ENCODE data around the gene THBS2.
"Not testable (repeated sequence)": the region's sequence is repeated elsewhere in the genome, so short reads cannot be mapped to it uniquely, and the experiment has no call there.

The THBS2 gene

DNA sequence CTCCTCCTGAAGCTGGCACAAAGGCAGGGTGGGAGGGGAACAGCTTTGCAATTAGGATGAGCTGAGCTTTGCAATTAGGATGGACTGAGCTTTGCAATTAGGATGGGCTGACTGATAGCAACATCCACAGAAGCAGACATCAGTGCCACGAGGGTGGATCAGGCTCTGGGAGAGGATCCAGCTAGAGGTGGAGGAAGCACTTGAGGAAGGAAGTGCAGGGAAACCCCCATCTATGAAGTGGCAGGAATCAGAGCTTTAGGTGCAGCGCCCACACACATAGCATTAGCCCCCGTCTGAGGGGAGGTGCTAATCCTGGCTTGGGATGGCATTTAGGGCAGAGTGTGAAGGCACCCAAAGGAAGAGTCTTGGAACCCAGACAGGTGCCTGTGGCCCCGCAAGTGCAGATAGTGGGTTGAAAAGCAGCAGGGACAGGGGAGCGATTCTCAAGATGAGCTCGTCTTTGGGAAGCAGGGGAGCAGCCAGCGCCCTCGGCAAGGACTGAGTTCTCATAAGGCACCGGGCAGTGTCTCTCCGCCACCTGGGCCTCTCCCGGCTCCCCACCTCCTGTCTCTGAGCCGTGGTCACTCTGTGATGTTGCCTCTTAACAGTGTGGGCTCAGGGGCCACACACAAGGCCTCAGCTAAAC lies 12.0 kb upstream of the THBS2 start:
- H3K4me3 ChIP-seq (ENCODE audit: insufficient read depth, low read depth, low read length, poor library complexity, severe bottlenecking), result no peak overlapping the region
- no peaks in the 10 kb centered on the region for H3K4me1 ChIP-seq (ENCODE audit: control insufficient read depth, insufficient read depth, low read length, poor library complexity, severe bottlenecking)
- no peaks in the 10 kb centered on the region for H3K9me3 ChIP-seq (ENCODE audit: control insufficient read depth, low read length)
- H3K27me3 ChIP-seq (replicated peaks; ENCODE audit: control insufficient read depth, insufficient read depth, low read length, poor library complexity, severe bottlenecking), result no peaks in the 10 kb centered on the region
- no peaks in the 10 kb centered on the region for H3K36me3 ChIP-seq (ENCODE audit: control insufficient read depth, insufficient read depth, low read length)
- no peak overlapping the region for H3K27ac ChIP-seq (ENCODE audit: insufficient read depth, low read length, poor library complexity, severe bottlenecking)
- DNase-seq, result no peak

DNA sequence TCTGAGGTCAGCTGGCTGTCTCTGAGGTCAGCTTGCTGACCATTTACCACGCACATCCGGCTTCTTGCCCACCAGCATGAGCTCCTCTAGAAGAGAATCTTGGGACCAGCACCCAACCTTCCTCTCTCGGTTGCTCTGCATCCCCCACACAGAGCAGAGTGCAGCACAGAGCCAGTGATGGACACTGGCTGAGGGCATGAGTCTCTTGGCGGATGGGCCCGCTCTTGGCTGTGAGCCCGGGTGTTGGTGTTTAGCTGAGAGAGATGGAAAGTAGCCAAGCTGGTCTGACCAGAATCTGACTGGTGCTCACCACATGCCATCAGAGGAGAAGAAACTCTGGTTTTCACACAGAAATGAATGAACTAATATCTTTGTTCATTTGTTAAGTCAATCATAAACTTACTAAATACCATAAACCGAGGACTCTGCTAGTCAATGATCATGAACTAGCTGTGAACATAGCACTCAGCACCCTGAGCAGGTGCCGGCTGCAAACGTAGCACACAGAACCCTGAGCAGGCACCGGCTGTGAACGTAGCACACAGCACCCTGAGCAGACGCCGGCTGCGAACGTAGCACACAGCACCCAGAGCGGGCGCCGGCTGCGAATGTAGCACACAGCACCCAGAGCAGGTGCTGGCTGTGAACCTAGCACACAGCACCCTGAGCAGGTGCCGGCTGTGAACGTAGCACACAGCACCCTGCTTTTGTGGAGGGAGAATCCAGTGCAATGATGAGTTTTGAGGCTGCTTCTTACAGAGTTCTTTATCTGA lies 10.4 kb upstream of the THBS2 start:
- H3K4me3 ChIP-seq (ENCODE audit: insufficient read depth, low read depth, low read length, poor library complexity, severe bottlenecking), result no peak overlapping the region
- H3K27me3 ChIP-seq (replicated peaks; ENCODE audit: control insufficient read depth, insufficient read depth, low read length, poor library complexity, severe bottlenecking), result no peaks in the 10 kb centered on the region
- no peaks in the 10 kb centered on the region for H3K9me3 ChIP-seq (ENCODE audit: control insufficient read depth, low read length)
- H3K4me1 ChIP-seq (ENCODE audit: control insufficient read depth, insufficient read depth, low read length, poor library complexity, severe bottlenecking), result no peaks in the 10 kb centered on the region
- no peak for DNase-seq
- H3K36me3 ChIP-seq (ENCODE audit: control insufficient read depth, insufficient read depth, low read length), result no peaks in the 10 kb centered on the region
- H3K27ac ChIP-seq (ENCODE audit: insufficient read depth, low read length, poor library complexity, severe bottlenecking), result no peak overlapping the region

- Histone ChIP-seq H3K36me3 (ENCODE audit: control insufficient read depth, insufficient read depth, low read length) (no peaks in the 10 kb centered on the region), H3K4me3 (ENCODE audit: insufficient read depth, low read depth, low read length, poor library complexity, severe bottlenecking) (no peak overlapping the region), H3K27ac (ENCODE audit: insufficient read depth, low read length, poor library complexity, severe bottlenecking) (no peak overlapping the region), H3K9me3 (ENCODE audit: control insufficient read depth, low read length) (no peaks in the 10 kb centered on the region), H3K4me1 (ENCODE audit: control insufficient read depth, insufficient read depth, low read length, poor library complexity, severe bottlenecking) (no peaks in the 10 kb centered on the region), H3K27me3 (replicated peaks; ENCODE audit: control insufficient read depth, insufficient read depth, low read length, poor library complexity, severe bottlenecking) (no peaks in the 10 kb centered on the region)
- DNase-seq, result no peak
These were observed 9.7 kb upstream of the THBS2 start for GRCh38 chr6:169263374-169263773.

DNA sequence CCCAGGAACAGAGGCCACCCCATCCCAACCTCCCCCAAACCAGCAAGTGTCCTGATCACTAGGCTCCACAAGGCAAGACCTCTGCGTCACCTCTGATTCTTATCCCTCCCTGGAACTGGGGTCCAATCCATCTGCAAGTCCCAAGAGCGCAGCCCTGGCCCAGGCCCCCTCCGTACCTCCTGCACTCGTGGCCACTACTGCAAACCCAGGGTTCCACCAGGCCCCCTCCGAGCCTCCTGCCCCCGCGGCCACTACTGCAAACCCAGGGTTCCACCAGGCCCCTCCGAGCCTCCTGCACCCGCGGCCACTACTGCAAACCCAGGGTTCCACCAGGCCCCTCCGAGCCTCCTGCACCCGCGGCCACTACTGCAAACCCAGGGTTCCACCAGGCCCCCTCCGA lies 9.0 kb upstream of the THBS2 start:
- not testable (repeated sequence) for DNase-seq; H3K27me3 ChIP-seq (replicated peaks; ENCODE audit: control insufficient read depth, insufficient read depth, low read length, poor library complexity, severe bottlenecking); H3K36me3 ChIP-seq (ENCODE audit: control insufficient read depth, insufficient read depth, low read length); H3K27ac ChIP-seq (ENCODE audit: insufficient read depth, low read length, poor library complexity, severe bottlenecking); H3K9me3 ChIP-seq (ENCODE audit: control insufficient read depth, low read length); H3K4me1 ChIP-seq (ENCODE audit: control insufficient read depth, insufficient read depth, low read length, poor library complexity, severe bottlenecking); H3K4me3 ChIP-seq (ENCODE audit: insufficient read depth, low read depth, low read length, poor library complexity, severe bottlenecking)

- no peaks in the 10 kb centered on the region for H3K36me3 ChIP-seq (ENCODE audit: control insufficient read depth, insufficient read depth, low read length)
- H3K27ac ChIP-seq (ENCODE audit: insufficient read depth, low read length, poor library complexity, severe bottlenecking), result no peak overlapping the region
- no peak overlapping the region for H3K4me3 ChIP-seq (ENCODE audit: insufficient read depth, low read depth, low read length, poor library complexity, severe bottlenecking)
- peaks cover 3% of the 10 kb centered on the region for H3K4me1 ChIP-seq (ENCODE audit: control insufficient read depth, insufficient read depth, low read length, poor library complexity, severe bottlenecking)
- no peaks in the 10 kb centered on the region for H3K9me3 ChIP-seq (ENCODE audit: control insufficient read depth, low read length)
- DNase-seq, result no peak
- H3K27me3 ChIP-seq (replicated peaks; ENCODE audit: control insufficient read depth, insufficient read depth, low read length, poor library complexity, severe bottlenecking), result peaks cover 12% of the 10 kb centered on the region
These were observed 2.9 kb upstream of the THBS2 start for GRCh38 chr6:169256518-169256917.

DNA sequence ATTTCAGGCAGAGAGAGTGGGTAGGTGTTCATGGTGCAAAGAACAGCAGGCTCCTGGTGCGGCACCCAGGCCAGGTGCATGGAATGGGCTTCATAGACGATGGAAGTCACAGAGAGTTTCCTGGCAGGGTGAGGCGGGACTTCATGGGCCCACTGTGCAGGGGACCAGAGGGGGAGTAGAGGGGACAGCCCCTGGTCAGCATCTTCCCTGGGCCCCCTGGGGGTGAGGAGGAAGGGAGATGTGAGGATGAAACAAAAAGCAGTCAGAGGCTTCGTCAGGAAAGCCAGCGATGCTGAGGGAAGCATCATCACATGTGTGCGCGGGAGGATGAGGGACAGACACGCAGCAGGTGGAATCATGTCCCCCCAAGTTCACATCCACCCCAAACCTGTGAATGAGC lies 2.4 kb upstream of the THBS2 start:
- no peak for DNase-seq
- Histone ChIP-seq H3K27me3 (replicated peaks; ENCODE audit: control insufficient read depth, insufficient read depth, low read length, poor library complexity, severe bottlenecking) (peaks cover 12% of the 10 kb centered on the region), H3K36me3 (ENCODE audit: control insufficient read depth, insufficient read depth, low read length) (no peaks in the 10 kb centered on the region), H3K4me3 (ENCODE audit: insufficient read depth, low read depth, low read length, poor library complexity, severe bottlenecking) (no peak overlapping the region), H3K27ac (ENCODE audit: insufficient read depth, low read length, poor library complexity, severe bottlenecking) (no peak overlapping the region), H3K4me1 (ENCODE audit: control insufficient read depth, insufficient read depth, low read length, poor library complexity, severe bottlenecking) (peaks cover 3% of the 10 kb centered on the region), H3K9me3 (ENCODE audit: control insufficient read depth, low read length) (no peaks in the 10 kb centered on the region)

DNA sequence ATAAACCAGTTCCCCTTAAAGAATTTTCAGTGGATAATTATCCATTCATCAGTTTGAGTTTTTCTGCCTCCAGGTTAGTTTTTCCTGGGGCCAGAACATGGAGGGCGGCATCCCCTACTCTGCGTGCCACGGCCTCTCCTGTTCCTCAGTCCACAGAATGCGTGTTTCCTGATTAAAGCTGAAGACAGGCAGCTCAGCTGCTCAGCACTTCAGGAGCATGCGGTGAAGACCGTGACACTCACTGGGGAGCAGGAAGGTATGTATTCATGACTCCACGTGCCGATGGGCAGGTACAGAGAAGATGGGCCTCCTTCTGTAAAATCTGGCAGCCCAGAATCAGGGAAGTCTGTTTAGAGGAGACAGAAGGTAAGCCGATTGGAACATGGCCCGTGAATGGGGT lies 2.0 kb upstream of the THBS2 start:
- Histone ChIP-seq H3K4me3 (ENCODE audit: insufficient read depth, low read depth, low read length, poor library complexity, severe bottlenecking) (no peak overlapping the region), H3K27me3 (replicated peaks; ENCODE audit: control insufficient read depth, insufficient read depth, low read length, poor library complexity, severe bottlenecking) (peaks cover 12% of the 10 kb centered on the region), H3K27ac (ENCODE audit: insufficient read depth, low read length, poor library complexity, severe bottlenecking) (no peak overlapping the region), H3K36me3 (ENCODE audit: control insufficient read depth, insufficient read depth, low read length) (no peaks in the 10 kb centered on the region), H3K9me3 (ENCODE audit: control insufficient read depth, low read length) (no peaks in the 10 kb centered on the region), H3K4me1 (ENCODE audit: control insufficient read depth, insufficient read depth, low read length, poor library complexity, severe bottlenecking) (peaks cover 3% of the 10 kb centered on the region)
- DNase-seq, result no peak

GRCh38 chr6:169254456-169255316 lies 1.0 kb upstream of the THBS2 start:
- Histone ChIP-seq H3K4me3 (ENCODE audit: insufficient read depth, low read depth, low read length, poor library complexity, severe bottlenecking) (no peak overlapping the region), H3K27ac (ENCODE audit: insufficient read depth, low read length, poor library complexity, severe bottlenecking) (no peak overlapping the region), H3K36me3 (ENCODE audit: control insufficient read depth, insufficient read depth, low read length) (no peaks in the 10 kb centered on the region), H3K4me1 (ENCODE audit: control insufficient read depth, insufficient read depth, low read length, poor library complexity, severe bottlenecking) (peaks cover 3% of the 10 kb centered on the region), H3K27me3 (replicated peaks; ENCODE audit: control insufficient read depth, insufficient read depth, low read length, poor library complexity, severe bottlenecking) (peaks cover 12% of the 10 kb centered on the region), H3K9me3 (ENCODE audit: control insufficient read depth, low read length) (no peaks in the 10 kb centered on the region)
- DNase-seq, result no peak

GRCh38 chr6:169252505-169253189 lies 999 bp downstream of the THBS2 start:
- Histone ChIP-seq H3K4me1 (ENCODE audit: control insufficient read depth, insufficient read depth, low read length, poor library complexity, severe bottlenecking) (peaks cover 3% of the 10 kb centered on the region), H3K4me3 (ENCODE audit: insufficient read depth, low read depth, low read length, poor library complexity, severe bottlenecking) (no peak overlapping the region), H3K9me3 (ENCODE audit: control insufficient read depth, low read length) (no peaks in the 10 kb centered on the region), H3K27me3 (replicated peaks; ENCODE audit: control insufficient read depth, insufficient read depth, low read length, poor library complexity, severe bottlenecking) (peaks cover 12% of the 10 kb centered on the region), H3K36me3 (ENCODE audit: control insufficient read depth, insufficient read depth, low read length) (no peaks in the 10 kb centered on the region), H3K27ac (ENCODE audit: insufficient read depth, low read length, poor library complexity, severe bottlenecking) (no peak overlapping the region)
- no peak for DNase-seq

Measured in effector memory CD4-positive, alpha-beta T cell (primary cell).